BLaER1 (cell line): ENCODE measurements around the gene PTH1R.

ENCODE experiments used
- H3K27ac ChIP-seq: shearing (Covaris generic); formaldehyde crosslinking; 2 replicates; pipeline ENCODE4 v1.8.1; 2022
- H3K27me3 ChIP-seq: shearing (Covaris generic); formaldehyde crosslinking; 2 replicates; pipeline ENCODE4 v1.8.1; 2022
- H3K36me3 ChIP-seq: shearing (Covaris generic); formaldehyde crosslinking; 2 replicates; pipeline ENCODE4 v1.8.1; 2022
- H3K4me1 ChIP-seq: shearing (Covaris generic); formaldehyde crosslinking; 2 replicates; pipeline ENCODE4 v1.8.1; 2022
- H3K4me2 ChIP-seq: shearing (Covaris generic); formaldehyde crosslinking; 2 replicates; pipeline ENCODE4 v1.8.1; 2022
- H3K4me3 ChIP-seq: shearing (Covaris generic); formaldehyde crosslinking; 2 replicates; pipeline ENCODE4 v1.8.1; 2022
- H3K9ac ChIP-seq: shearing (Covaris generic); formaldehyde crosslinking; 2 replicates; pipeline ENCODE4 v1.8.1; 2022
- H3K9me3 ChIP-seq: shearing (Covaris generic); formaldehyde crosslinking; 2 replicates; pipeline ENCODE4 v1.8.1; 2022
- H4K20me1 ChIP-seq: shearing (Covaris generic); formaldehyde crosslinking; 2 replicates; pipeline ENCODE4 v1.8.1; 2022
- Cebpa-rat ChIP-seq: shearing (Covaris generic); IDR thresholded peaks from 2 replicates; pipeline ENCODE4 v1.8.1; 2022

The PTH1R gene

GRCh38 chr3:46921041-46921440 is 43.5 kb downstream of the PTH1R start:
- no peak overlapping the region for H3K4me2 ChIP-seq
- H3K4me1 ChIP-seq: peaks cover 33% of the 10 kb centered on the region
- H3K36me3 ChIP-seq: peaks cover 97% of the 10 kb centered on the region
- no peak overlapping the region for H3K4me3 ChIP-seq
- no peak for TF ChIP-seq Cebpa-rat
- H3K27me3 ChIP-seq: no peaks in the 10 kb centered on the region
- 0 out of 2 replicates have a peak, but pooled peaks cover 6% of the 10 kb centered on the region for H4K20me1 ChIP-seq
- no peak overlapping the region for H3K9ac ChIP-seq
- 0 out of 2 replicates have a peak overlapping the region, but pooled peaks have one; percentile 10 for H3K27ac ChIP-seq
- peaks cover 22% of the 10 kb centered on the region for H3K9me3 ChIP-seq

DNA sequence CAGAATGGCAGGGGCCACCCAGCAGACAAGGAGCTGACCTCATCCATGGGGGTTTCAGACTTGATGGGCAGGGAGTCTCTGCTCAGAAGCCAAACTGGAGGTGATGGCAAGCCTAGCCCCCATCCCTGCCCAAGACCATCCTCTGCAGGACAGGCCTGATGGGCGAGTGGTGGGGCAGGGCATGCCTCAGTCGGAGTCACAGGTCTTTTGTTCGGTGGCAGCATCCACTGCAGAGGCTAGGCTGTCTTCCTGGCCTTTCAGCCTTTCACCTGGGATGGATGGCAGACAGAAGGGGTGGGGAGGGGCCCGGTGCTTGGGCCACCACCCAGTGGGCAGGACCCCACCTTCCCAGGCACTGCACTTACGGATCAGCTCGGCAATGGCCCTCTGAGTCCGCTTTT is 44.4 kb downstream of the PTH1R start:
- Histone ChIP-seq H3K27me3 (no peaks in the 10 kb centered on the region), H3K36me3 (peaks cover 93% of the 10 kb centered on the region), H3K27ac (peak overlapping the region; percentile 55; the same call in 1 of the 2 replicates), H3K4me2 (no peak overlapping the region), H4K20me1 (0 out of 2 replicates have a peak, but pooled peaks cover 6% of the 10 kb centered on the region), H3K9me3 (peaks cover 22% of the 10 kb centered on the region), H3K4me1 (peaks cover 41% of the 10 kb centered on the region), H3K4me3 (no peak overlapping the region), H3K9ac (no peak overlapping the region)
- TF ChIP-seq Cebpa-rat: no peak

- H4K20me1 ChIP-seq: 0 out of 2 replicates have a peak, but pooled peaks cover 6% of the 10 kb centered on the region
- H3K4me2 ChIP-seq: no peak overlapping the region
- H3K4me1 ChIP-seq: peaks cover 45% of the 10 kb centered on the region
- TF ChIP-seq Cebpa-rat: no peak
- no peaks in the 10 kb centered on the region for H3K27me3 ChIP-seq
- H3K9ac ChIP-seq: peak overlapping the region; percentile 1
- peaks cover 87% of the 10 kb centered on the region for H3K36me3 ChIP-seq
- H3K9me3 ChIP-seq: peaks cover 22% of the 10 kb centered on the region
- no peak overlapping the region for H3K4me3 ChIP-seq
- H3K27ac ChIP-seq: peak overlapping the region; percentile 55; the same call in 1 of the 2 replicates
These were observed 44.9 kb downstream of the PTH1R start for GRCh38 chr3:46922426-46922825.

DNA sequence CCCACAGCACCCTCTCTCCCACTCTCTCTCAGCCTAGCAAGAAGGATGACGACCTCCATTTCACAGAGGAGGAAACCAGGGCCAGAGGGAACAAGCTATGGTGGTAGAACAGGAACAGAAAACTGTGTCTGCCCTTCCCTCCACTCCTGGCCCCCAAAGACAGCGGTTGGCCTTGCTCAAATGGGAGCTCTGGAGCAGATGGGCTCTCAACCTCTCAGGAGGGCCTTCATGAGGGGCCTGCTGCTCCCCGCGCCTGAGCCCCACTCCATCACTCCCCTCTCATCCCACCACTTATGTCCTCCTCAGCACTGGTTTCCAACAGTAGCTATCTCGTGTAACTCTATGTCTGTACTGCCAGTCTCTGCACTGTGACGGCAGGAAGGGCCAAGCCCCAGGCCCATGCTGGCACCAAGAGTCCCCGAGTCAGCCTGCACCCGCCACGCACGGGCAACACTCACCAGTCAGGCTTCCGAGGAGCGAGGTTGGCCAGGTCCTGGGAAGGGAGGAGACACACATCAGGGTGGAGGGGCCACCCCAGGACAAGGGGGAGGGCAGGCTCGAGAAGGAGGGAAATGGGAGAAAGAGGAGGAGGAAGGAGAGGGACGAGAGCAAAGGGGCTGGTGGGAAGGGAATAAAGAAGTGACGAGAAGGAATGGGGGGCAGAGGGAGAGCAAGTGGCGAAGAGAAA is 45.5 kb downstream of the PTH1R start:
- peak overlapping the region; percentile 55 for H3K27ac ChIP-seq
- 0 out of 2 replicates have a peak, but pooled peaks cover 6% of the 10 kb centered on the region for H4K20me1 ChIP-seq
- TF ChIP-seq Cebpa-rat: no peak
- peak overlapping the region; percentile 100 for H3K4me2 ChIP-seq
- no peaks in the 10 kb centered on the region for H3K27me3 ChIP-seq
- H3K9ac ChIP-seq: peak overlapping the region; percentile 1; the same call in 1 of the 2 replicates
- H3K4me1 ChIP-seq: peaks cover 51% of the 10 kb centered on the region
- peaks cover 81% of the 10 kb centered on the region for H3K36me3 ChIP-seq
- H3K9me3 ChIP-seq: peaks cover 18% of the 10 kb centered on the region
- no peak overlapping the region for H3K4me3 ChIP-seq

DNA sequence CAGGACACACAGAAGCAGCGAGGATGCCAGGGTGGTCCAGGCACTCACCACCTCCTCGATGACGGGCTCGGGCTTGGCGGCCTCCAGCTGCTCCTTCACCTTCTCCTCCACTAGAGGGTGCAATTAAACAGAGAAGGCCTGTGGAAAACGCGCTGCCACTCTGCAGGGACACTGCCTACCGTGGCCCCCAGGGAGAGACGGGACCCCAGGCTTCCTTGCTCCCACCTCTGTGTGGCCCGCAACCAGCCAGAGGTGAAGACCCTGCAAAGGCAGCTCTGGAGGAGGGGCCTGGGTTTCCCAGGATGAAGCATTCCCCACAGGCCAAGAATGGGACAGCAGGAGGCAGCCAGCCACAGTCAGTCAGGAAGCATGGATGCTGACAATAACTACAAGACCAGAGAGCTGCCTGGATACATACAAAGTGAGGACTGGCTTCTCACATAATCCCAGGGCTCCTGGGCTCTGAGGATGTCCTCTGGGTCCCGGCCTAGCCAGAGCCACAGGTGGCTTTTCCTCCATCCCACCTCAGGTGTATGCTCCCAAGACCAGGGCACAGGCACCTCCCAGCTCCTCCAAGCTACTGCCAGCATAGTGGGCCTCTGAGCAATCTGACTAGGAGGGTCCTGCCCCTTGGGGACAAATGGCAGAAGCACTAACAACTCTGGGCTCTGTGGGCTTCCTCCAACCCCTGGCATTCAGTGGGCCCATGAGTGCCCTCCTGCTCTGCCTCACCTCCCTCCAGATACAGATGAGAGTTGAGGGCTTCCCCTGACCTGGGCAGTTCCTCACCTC is 46.2 kb downstream of the PTH1R start:
- TF ChIP-seq Cebpa-rat: no peak
- Histone ChIP-seq H3K36me3 (peaks cover 76% of the 10 kb centered on the region), H3K4me1 (peaks cover 58% of the 10 kb centered on the region), H3K27ac (peak overlapping the region; percentile 100), H3K4me2 (peak overlapping the region; percentile 100), H3K9ac (peak overlapping the region; percentile 88), H3K27me3 (no peaks in the 10 kb centered on the region), H4K20me1 (0 out of 2 replicates have a peak, but pooled peaks cover 6% of the 10 kb centered on the region), H3K4me3 (no peak overlapping the region), H3K9me3 (peaks cover 15% of the 10 kb centered on the region)

DNA sequence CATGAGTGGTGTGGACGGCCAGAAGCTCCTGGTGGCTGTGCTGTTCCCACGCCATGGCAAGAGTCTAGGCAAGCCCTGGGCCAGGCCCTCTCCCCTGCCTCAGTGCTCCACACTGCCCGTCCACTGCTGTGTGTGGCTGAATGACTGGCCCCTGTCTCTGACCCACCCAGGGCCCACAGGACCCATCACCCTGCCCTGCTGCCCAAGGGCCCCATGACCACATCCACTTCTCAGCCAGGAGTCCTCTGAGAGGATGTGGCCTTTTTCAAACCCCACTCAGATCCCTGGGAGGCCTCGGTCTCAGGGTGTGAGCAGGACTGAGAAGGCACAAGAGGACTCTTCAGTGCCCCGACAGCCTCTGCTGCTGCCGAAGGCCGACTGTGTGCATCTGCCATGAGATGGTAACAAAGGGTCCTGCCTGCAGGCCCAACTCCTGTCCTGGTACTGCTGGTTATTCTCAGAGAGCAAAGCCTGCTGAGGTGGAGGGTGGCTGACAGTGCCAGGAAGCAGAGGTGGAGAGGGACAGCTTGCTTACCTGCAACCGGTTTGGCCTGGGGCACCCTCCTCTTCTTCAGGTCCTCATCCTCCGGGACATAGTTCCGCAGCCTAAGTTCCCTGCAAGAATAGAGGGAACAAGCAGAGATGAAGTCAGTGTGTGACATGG is 47.5 kb downstream of the PTH1R start:
- Histone ChIP-seq H3K27me3 (no peaks in the 10 kb centered on the region), H3K9ac (peak overlapping the region; percentile 88), H3K4me2 (peak overlapping the region; percentile 100), H3K4me3 (peak overlapping the region; percentile 63; the same call in 1 of the 2 replicates), H3K9me3 (peaks cover 17% of the 10 kb centered on the region), H3K4me1 (peaks cover 71% of the 10 kb centered on the region), H3K27ac (peak overlapping the region; percentile 100), H4K20me1 (0 out of 2 replicates have a peak, but pooled peaks cover 6% of the 10 kb centered on the region), H3K36me3 (peaks cover 76% of the 10 kb centered on the region)
- TF ChIP-seq Cebpa-rat: no peak

DNA sequence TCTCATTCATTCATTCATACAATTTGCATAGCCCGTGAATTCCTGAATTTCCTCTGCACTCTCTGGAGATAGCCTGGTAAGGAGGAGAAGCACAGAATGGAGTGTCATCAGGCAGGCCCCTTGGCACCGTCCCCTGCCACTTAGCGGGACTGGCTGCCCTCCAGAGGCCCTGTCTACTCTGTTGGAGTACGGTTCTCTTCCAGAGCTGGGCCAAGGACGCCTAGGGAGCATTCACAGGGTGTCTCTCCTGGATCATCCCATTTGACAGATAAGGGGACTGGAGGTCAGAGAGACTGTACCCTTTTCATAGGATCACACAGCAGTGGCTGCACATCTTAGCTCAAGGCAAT is 48.0 kb downstream of the PTH1R start:
- Histone ChIP-seq H3K36me3 (peaks cover 76% of the 10 kb centered on the region), H3K27me3 (no peaks in the 10 kb centered on the region; the same call in 1 of the 2 replicates), H4K20me1 (0 out of 2 replicates have a peak, but pooled peaks cover 6% of the 10 kb centered on the region), H3K9me3 (peaks cover 22% of the 10 kb centered on the region), H3K4me3 (peak overlapping the region; percentile 63; the same call in 1 of the 2 replicates), H3K4me2 (peak overlapping the region; percentile 100), H3K9ac (peak overlapping the region; percentile 88), H3K27ac (peak overlapping the region; percentile 100), H3K4me1 (peaks cover 76% of the 10 kb centered on the region)
- no peak for TF ChIP-seq Cebpa-rat

DNA sequence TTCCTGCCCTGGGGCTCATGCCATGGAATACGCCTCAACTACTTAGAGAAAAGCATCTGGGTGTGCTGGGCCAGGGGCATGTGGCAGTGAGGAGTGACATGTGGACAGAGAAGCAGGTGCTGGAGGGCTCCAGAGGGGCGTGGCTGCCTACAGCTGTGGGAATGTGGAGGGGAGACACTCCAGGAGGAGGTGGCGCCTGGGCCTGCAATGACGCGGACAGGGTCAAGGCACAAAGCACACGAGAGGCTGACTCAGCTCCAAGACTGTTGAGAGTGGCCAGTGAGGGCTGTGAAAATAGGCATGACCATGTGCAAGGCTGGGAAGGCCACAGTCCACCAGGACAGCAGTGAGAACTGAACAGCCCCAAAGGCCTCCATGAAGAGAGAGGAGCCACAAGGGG is 48.5 kb downstream of the PTH1R start:
- Histone ChIP-seq H3K27ac (peak overlapping the region; percentile 100), H3K9ac (peak overlapping the region; percentile 88), H3K4me1 (peaks cover 81% of the 10 kb centered on the region), H3K9me3 (peaks cover 27% of the 10 kb centered on the region), H3K36me3 (peaks cover 76% of the 10 kb centered on the region), H3K27me3 (no peaks in the 10 kb centered on the region; the same call in 1 of the 2 replicates), H4K20me1 (0 out of 2 replicates have a peak, but pooled peaks cover 6% of the 10 kb centered on the region), H3K4me2 (peak overlapping the region; percentile 100), H3K4me3 (peak overlapping the region; percentile 63)
- no peak for TF ChIP-seq Cebpa-rat

DNA sequence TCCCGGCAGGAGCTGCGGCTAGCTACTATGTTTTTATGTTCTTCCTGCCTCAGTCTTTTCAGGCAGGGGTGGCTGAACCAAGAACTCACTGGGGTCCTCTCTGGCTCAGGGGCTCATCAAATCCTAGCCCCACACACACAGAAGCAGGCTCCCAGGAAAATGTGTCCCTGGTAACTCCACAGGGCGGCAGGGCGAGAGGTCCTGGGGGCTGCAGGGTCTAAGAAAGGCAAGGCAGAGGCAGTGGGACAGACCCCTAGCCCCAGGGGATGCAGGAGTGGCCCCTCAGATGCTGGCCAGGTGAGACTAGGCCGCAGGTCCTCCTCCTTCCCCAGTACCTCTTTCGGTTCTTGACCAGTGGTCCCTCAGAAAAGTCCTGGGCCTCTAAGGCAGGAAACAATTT is 48.9 kb downstream of the PTH1R start:
- Histone ChIP-seq H3K36me3 (peaks cover 76% of the 10 kb centered on the region), H3K27me3 (no peaks in the 10 kb centered on the region; the same call in 1 of the 2 replicates), H4K20me1 (0 out of 2 replicates have a peak, but pooled peaks cover 6% of the 10 kb centered on the region), H3K9ac (peak overlapping the region; percentile 88), H3K4me1 (peaks cover 85% of the 10 kb centered on the region), H3K27ac (peak overlapping the region; percentile 100), H3K4me2 (peak overlapping the region; percentile 100), H3K9me3 (peaks cover 31% of the 10 kb centered on the region), H3K4me3 (peak overlapping the region; percentile 63)
- no peak for TF ChIP-seq Cebpa-rat
